Ascending aorta (tissue), 2 donors: Measurements from ENCODE around the gene COL18A1. TPM values are rescaled to one million over a fixed set of nuclear protein-coding genes. Genes with fewer than 3 reads are reported as not detected.

Experiments used
- DNase-seq, 2 donors: peaks; one replicate each; pipeline ENCODE4 v3.0.0-alpha.2; 2019; ENCODE audit warnings: low spot score in 2 of 2
- H3K27ac ChIP-seq, 2 donors: fragments of 200-600 bp; sonication (generic); one replicate each; pipeline ENCODE4 v1.5.1; 2016 to 2017; ENCODE audit warnings: mild to moderate bottlenecking in 1 of 2
- H3K27me3 ChIP-seq: fragments of 200-600 bp; sonication (generic); one replicate; pipeline ENCODE4 v1.5.1; 2017
- H3K36me3 ChIP-seq, 2 donors: fragments of 200-600 bp; sonication (generic); one replicate each; pipeline ENCODE4 v1.5.1; 2016
- H3K4me1 ChIP-seq, 2 donors: fragments of 200-600 bp; sonication (generic); one replicate each; pipeline ENCODE4 v1.5.1; 2016 to 2017; ENCODE audit warnings: mild to moderate bottlenecking in 1 of 2
- H3K4me3 ChIP-seq, 2 donors: fragments of 200-600 bp; sonication (generic); one replicate each; pipeline ENCODE4 v1.5.1; 2016 to 2017; ENCODE audit warnings: mild to moderate bottlenecking in 1 of 2
- H3K9me3 ChIP-seq, 2 donors: fragments of 200-600 bp; sonication (generic); one replicate each; pipeline ENCODE4 v1.5.1; 2016
- intact Hi-C: fragments of 100-400 bp; cut with DNase I; formaldehyde crosslinking; loops from one replicate; pipeline ENCODE4 v1.15.1; 2023
- total RNA-seq: library from RNA; depleted of rRNA; stranded (reverse); fragments of >200 nt; gene quantifications from one replicate; pipeline ENCODE4 v1.1.0, GENCODE V29; 2016
- TF ChIP-seq, protein P1 (sequence below), 3 experiments: fragments of 200-600 bp in 2 of 3; fragments of 450-650 bp in 1 of 3; sonication (generic) in 2 of 3; IDR thresholded peaks; one replicate each; pipeline ENCODE4 v1.5.1; 2016 to 2019; ENCODE audit warnings: antibody characterized with exemption in 3 of 3, mild to moderate bottlenecking in 1 of 3, moderate library complexity in 1 of 3

Gene COL18A1
- total RNA-seq, 1 donor from 2014 or later = 699 TPM

DNA sequence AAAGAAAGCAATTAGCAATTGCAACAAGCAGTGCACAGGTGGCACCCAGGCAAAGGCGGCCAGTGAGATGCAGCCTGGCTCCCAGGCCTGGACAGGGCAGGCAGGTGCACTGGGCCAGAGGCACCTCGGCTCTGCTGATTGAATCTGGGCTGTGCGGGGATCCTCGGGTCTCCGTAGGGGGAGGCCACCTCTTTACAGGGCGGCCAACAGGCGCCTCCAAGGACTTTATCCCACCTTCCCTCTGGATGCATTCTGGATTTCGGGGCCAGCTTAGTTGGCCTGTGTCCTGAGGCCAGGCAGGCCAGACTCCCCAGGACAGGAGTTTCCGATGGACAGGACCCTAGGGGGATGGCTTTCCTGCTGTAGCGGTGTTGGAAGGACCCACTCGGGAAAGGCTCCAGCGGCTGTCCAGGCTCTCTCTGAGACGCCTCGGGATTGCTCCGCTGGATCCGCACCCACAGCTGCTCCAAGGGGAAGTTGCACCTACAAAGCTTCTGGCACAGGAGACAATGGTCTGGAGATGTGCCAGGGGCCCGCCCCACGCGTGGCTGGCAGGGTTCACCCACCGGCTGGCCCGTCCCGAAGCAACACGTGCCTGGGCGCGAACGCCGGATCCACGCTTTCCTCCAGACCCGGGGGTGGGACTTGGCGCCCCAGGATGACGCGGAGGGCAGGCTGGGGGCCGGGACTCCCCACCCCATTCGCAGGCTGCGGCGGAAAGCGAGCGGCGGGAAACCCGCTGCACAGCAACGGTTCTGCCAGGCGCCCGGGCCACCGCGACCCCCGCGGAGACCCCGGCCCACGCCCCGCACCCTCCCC is 136.5 kb downstream of the COL18A1 start:
- Histone ChIP-seq H3K9me3 (no peaks in the 10 kb centered on the region), H3K27ac (no peak overlapping the region), H3K36me3 (no peaks in the 10 kb centered on the region), H3K4me3 (peak overlapping the region; percentile 92), H3K4me1 (peaks cover 0 to 12% of the 10 kb centered on the region in 2 donors), H3K27me3 (no peaks in the 10 kb centered on the region)
- TF ChIP-seq, protein P1, sequence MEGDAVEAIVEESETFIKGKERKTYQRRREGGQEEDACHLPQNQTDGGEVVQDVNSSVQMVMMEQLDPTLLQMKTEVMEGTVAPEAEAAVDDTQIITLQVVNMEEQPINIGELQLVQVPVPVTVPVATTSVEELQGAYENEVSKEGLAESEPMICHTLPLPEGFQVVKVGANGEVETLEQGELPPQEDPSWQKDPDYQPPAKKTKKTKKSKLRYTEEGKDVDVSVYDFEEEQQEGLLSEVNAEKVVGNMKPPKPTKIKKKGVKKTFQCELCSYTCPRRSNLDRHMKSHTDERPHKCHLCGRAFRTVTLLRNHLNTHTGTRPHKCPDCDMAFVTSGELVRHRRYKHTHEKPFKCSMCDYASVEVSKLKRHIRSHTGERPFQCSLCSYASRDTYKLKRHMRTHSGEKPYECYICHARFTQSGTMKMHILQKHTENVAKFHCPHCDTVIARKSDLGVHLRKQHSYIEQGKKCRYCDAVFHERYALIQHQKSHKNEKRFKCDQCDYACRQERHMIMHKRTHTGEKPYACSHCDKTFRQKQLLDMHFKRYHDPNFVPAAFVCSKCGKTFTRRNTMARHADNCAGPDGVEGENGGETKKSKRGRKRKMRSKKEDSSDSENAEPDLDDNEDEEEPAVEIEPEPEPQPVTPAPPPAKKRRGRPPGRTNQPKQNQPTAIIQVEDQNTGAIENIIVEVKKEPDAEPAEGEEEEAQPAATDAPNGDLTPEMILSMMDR (IDR thresholded peaks at IDR 0.05) = no peak
- intact Hi-C loops = no loop called here
- DNase-seq = peak in 1 of 2 donors; percentile 83

- peaks cover 0 to 12% of the 10 kb centered on the region in 2 donors for H3K4me1 ChIP-seq
- DNase-seq = peak in 1 of 2 donors; percentile 79
- no peaks in the 10 kb centered on the region for H3K36me3 ChIP-seq
- H3K9me3 ChIP-seq = no peaks in the 10 kb centered on the region
- no peak within 1 kb of the TSS for H3K27ac ChIP-seq
- H3K4me3 ChIP-seq = peak within 1 kb of the TSS; percentile 92
- intact Hi-C loops = no loop called here
- no peaks in the 10 kb centered on the region for H3K27me3 ChIP-seq
- TF ChIP-seq, protein P1 (IDR thresholded peaks at IDR 0.05) = peak in 2 of 3 experiments; percentile 31 to 62
Observed at GRCh38 chr21:45542242-45542666, 137.3 kb downstream of the COL18A1 start, which contains the start of gene SLC19A1. Gene SLC19A1, minus strand, starts transcription at chr21:45542440. Its CDS starts 4,481 bp downstream, at chr21:45537959.

- H3K4me1 ChIP-seq = peaks cover 0 to 12% of the 10 kb centered on the region in 2 donors
- no peaks in the 10 kb centered on the region for H3K36me3 ChIP-seq
- H3K27ac ChIP-seq = no peak overlapping the region
- peak overlapping the region; percentile 92 for H3K4me3 ChIP-seq
- TF ChIP-seq, protein P1 (IDR thresholded peaks at IDR 0.05) = no peak
- intact Hi-C loops = no loop called here
- DNase-seq = peak in 1 of 2 donors; percentile 65
- H3K9me3 ChIP-seq = no peaks in the 10 kb centered on the region
- H3K27me3 ChIP-seq = no peaks in the 10 kb centered on the region
Observed at GRCh38 chr21:45542667-45543370, 137.9 kb downstream of the COL18A1 start.

DNA sequence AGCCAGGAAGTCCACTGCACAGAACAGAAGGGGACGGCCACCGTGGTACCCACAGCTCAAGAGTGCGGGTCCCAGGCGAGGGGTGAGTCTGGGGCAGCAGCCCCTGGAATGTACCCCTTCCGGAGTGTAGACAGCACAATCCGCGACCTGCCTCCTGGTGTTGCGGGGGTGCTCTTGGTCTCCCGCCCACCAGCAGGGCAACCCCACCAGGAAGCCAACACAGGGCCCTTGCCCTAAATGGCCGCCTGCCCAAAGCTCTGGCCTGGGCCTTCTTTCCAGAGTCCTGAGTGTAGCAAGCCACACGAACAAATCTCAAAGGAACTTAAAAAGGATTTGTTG is 138.4 kb downstream of the COL18A1 start:
- no peak overlapping the region for H3K27ac ChIP-seq
- TF ChIP-seq, protein P1 (IDR thresholded peaks at IDR 0.05) = no peak
- no peaks in the 10 kb centered on the region for H3K27me3 ChIP-seq
- peaks cover 0 to 12% of the 10 kb centered on the region in 2 donors for H3K4me1 ChIP-seq
- H3K4me3 ChIP-seq = no peak overlapping the region
- no peaks in the 10 kb centered on the region for H3K9me3 ChIP-seq
- intact Hi-C loops = no loop called here
- no peaks in the 10 kb centered on the region for H3K36me3 ChIP-seq
- DNase-seq = peak in 1 of 2 donors; percentile 62

DNA sequence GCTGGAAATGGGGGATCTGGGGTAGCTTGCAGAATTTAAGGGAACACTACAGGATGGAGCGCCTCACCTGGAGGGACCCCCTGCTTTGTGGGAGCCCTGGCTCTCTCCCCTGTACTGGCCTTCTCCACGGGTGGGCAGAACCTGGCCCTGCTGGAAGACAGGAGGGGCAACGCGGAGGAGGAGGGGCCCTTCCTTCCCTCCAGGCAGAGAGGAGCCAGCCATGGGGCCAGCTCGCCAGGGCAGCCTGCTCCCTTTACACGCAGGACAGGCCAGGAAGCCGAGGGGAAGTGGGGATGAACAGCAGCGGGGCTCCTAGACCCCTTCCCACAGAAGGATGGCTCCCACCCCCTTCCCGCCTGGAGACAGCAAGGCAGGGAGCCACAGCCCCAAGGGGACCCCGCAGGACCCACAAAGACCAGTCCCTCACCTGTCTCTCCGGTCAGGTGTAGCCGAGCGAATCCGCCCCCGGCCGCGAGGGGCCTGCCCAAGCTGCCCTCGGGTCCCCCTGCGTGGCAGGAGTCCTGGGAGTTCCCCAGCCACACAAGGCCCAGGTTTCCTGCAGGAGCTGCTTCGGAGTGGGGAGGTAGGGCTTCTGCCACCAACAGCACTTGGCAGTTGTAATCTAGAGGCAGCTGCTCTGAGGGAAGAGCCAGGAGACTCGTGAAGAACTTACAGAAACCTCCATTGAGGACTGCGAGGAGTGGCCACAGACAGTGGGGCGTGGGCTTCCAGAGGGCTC is 138.9 kb downstream of the COL18A1 start:
- intact Hi-C loops = no loop called here
- Histone ChIP-seq H3K4me3 (no peak overlapping the region), H3K36me3 (no peaks in the 10 kb centered on the region), H3K27me3 (no peaks in the 10 kb centered on the region), H3K27ac (no peak overlapping the region), H3K9me3 (no peaks in the 10 kb centered on the region), H3K4me1 (peaks cover 0 to 12% of the 10 kb centered on the region in 2 donors)
- TF ChIP-seq, protein P1 (IDR thresholded peaks at IDR 0.05) = no peak
- DNase-seq = peak in 1 of 2 donors; percentile 56
